ENCODE data around the gene CPTP.

- TF ChIP-seq CTCF (IDR thresholded peaks at IDR 0.05): no peak
- no peak for TF ChIP-seq POLR2A (IDR thresholded peaks at IDR 0.05)
Observed at GRCh38 chr1:1292442-1292779, 32.2 kb upstream of the CPTP start.
